HG03354 (cell line): ENCODE data around the gene CLIP2.

Source experiments
- ATAC-seq: cut with Tn5 transposase; IDR thresholded peaks from one replicate; pipeline ENCODE4 v1.9.1; 2021; ENCODE audit warnings: mild to moderate bottlenecking; ENCODE audit not compliant: unreplicated experiment, poor library complexity, severe bottlenecking

Gene CLIP2

GRCh38 chr7:74453322-74454011, 164.3 kb downstream of the CLIP2 start, which contains the start of gene GTF2IRD1:
Gene GTF2IRD1, plus strand, starts transcription at chr7:74453906. Its CDS starts 54,175 bp downstream, at chr7:74508081.
- ATAC-seq: peak; percentile 31

- ATAC-seq: no peak
Observed at GRCh38 chr7:74454021-74454924, 165.1 kb downstream of the CLIP2 start.

DNA sequence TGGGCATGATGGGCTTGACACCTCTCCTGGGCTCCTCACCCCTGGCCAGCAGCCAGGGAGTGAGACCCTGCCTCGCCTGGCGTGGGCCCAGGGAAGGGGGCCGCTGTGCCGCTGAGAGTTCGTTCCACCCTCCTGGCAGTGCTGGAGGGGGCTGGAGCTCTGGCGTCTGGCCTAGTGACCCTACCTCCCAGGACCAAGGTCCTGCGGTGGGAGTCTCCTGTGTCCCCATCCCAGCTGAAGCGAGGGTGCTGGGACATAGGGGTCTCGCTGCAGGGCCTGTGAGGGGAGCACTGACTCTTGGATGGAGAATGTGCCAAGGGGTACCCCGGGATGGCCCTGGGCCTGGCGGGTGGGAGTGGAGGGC, 165.7 kb downstream of the CLIP2 start:
- no peak for ATAC-seq

DNA sequence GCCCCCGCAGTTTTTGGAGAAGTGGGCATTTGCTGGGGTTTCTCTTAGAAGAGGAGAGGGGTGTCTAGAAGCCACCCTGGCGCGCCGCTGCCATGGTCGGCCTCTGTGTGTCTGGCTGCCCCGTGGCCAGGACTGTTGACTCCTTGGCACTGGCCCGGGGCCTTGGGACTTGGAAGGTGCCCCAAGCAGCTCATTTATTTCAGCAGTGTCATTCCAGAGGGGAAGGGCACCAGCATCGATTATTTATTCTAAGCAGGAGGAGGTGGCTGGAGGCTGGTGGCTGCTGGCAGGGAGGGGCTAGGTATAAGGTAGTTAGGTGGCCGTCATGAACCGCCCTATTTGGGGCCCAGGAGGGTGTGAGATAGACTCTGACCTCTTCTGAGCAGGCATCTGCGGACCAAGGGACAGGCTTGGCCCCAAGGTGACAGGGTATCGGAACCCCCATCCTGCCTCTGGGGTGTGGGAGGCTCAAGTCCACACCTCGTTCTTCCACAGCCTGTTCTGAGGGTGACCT, 166.1 kb downstream of the CLIP2 start:
- no peak for ATAC-seq
